GM18907 (cell line): ENCODE data around the gene FLT4.

ENCODE experiments used
- ATAC-seq: cut with Tn5 transposase; IDR thresholded peaks from one replicate; pipeline ENCODE4 v1.9.1; 2021; ENCODE audit warnings: mild to moderate bottlenecking, moderate library complexity; ENCODE audit not compliant: unreplicated experiment

Gene FLT4

GRCh38 chr5:180643191-180643851 is 6.1 kb downstream of the FLT4 start:
- no peak for ATAC-seq

- ATAC-seq = no peak
Observed at GRCh38 chr5:180642779-180643178, 6.6 kb downstream of the FLT4 start.

GRCh38 chr5:180642181-180642775 is 7.1 kb downstream of the FLT4 start:
- ATAC-seq = no peak

GRCh38 chr5:180641566-180641900 is 7.9 kb downstream of the FLT4 start:
- no peak for ATAC-seq

- no peak for ATAC-seq
Observed at GRCh38 chr5:180640861-180641565, 8.4 kb downstream of the FLT4 start.

GRCh38 chr5:180640611-180640860 is 8.9 kb downstream of the FLT4 start:
- no peak for ATAC-seq

GRCh38 chr5:180639741-180640610 is 9.4 kb downstream of the FLT4 start:
- ATAC-seq = no peak

- no peak for ATAC-seq
Observed at GRCh38 chr5:180639287-180639686, 10.1 kb downstream of the FLT4 start.

GRCh38 chr5:180637962-180638680 is 11.3 kb downstream of the FLT4 start:
- no peak for ATAC-seq

- no peak for ATAC-seq
Observed at GRCh38 chr5:180636403-180637075, 12.9 kb downstream of the FLT4 start.

GRCh38 chr5:180636016-180636402 is 13.4 kb downstream of the FLT4 start:
- no peak for ATAC-seq

GRCh38 chr5:180633283-180634177 is 15.9 kb downstream of the FLT4 start:
- ATAC-seq = no peak

GRCh38 chr5:180632768-180633167 is 16.6 kb downstream of the FLT4 start:
- no peak for ATAC-seq

- no peak for ATAC-seq
Observed at GRCh38 chr5:180631549-180632383, 17.6 kb downstream of the FLT4 start.

GRCh38 chr5:180630426-180630825 is 19.0 kb downstream of the FLT4 start:
- ATAC-seq = no peak

GRCh38 chr5:180629831-180630382 is 19.5 kb downstream of the FLT4 start:
- ATAC-seq = no peak

- ATAC-seq = no peak
Observed at GRCh38 chr5:180628827-180629750, 20.3 kb downstream of the FLT4 start.
